Measurements from ENCODE around the gene UBE2L3. TPM values are rescaled to one million over a fixed set of nuclear protein-coding genes. Genes with fewer than 3 reads are reported as not detected.
A peak's percentile ranks its signal among the peaks of the same experiment; 100 is the strongest.

The UBE2L3 gene
- total and polyA plus RNA-seq, 2 donors, result 39.4 to 50.1 TPM

- no peak overlapping the region for H3K4me3 ChIP-seq (ENCODE audit: low read length in 2 of 2)
- no peak overlapping the region for H3K27ac ChIP-seq (ENCODE audit: low read depth in 1 of 2, low read length in 1 of 2)
- H3K4me1 ChIP-seq (ENCODE audit: control insufficient read depth in 2 of 2, insufficient read depth in 2 of 2, low read length in 2 of 2), result peaks cover 0 to 2% of the 10 kb centered on the region in 2 donors
- H3K9me3 ChIP-seq (ENCODE audit: control insufficient read depth in 2 of 2, insufficient read depth in 1 of 2, low read length in 1 of 2), result no peaks in the 10 kb centered on the region
- 97% methylated on average over 23 of the region's 23 CpGs for WGBS
- H3K27me3 ChIP-seq (ENCODE audit: control insufficient read depth in 2 of 2, insufficient read depth in 1 of 2, low read length in 1 of 2), result no peaks in the 10 kb centered on the region
- DNase-seq (ENCODE audit: low read depth in 6 of 9, low spot score in 9 of 9), result no peak
- peaks cover 39 to 58% of the 10 kb centered on the region in 2 donors for H3K36me3 ChIP-seq (ENCODE audit: control insufficient read depth in 2 of 2, insufficient read depth in 2 of 2, low read length in 1 of 2)
These were observed 55.6 kb downstream of the UBE2L3 start for GRCh38 chr22:21622919-21623647.

- WGBS, result 97% methylated on average over 7 of the region's 7 CpGs
- DNase-seq (ENCODE audit: low read depth in 6 of 9, low spot score in 9 of 9), result no peak
- Histone ChIP-seq H3K36me3 (ENCODE audit: control insufficient read depth in 2 of 2, insufficient read depth in 2 of 2, low read length in 1 of 2) (peaks cover 44 to 64% of the 10 kb centered on the region in 2 donors), H3K9me3 (ENCODE audit: control insufficient read depth in 2 of 2, insufficient read depth in 1 of 2, low read length in 1 of 2) (no peaks in the 10 kb centered on the region), H3K4me3 (ENCODE audit: low read length in 2 of 2) (no peak overlapping the region), H3K4me1 (ENCODE audit: control insufficient read depth in 2 of 2, insufficient read depth in 2 of 2, low read length in 2 of 2) (peaks cover 2 to 7% of the 10 kb centered on the region in 2 donors), H3K27ac (ENCODE audit: low read depth in 1 of 2, low read length in 1 of 2) (no peak overlapping the region), H3K27me3 (ENCODE audit: control insufficient read depth in 2 of 2, insufficient read depth in 1 of 2, low read length in 1 of 2) (no peaks in the 10 kb centered on the region)
These were observed 56.1 kb downstream of the UBE2L3 start for GRCh38 chr22:21623648-21623970.

GRCh38 chr22:21624120-21624879 is 56.8 kb downstream of the UBE2L3 start:
- peaks cover 44 to 61% of the 10 kb centered on the region in 2 donors for H3K36me3 ChIP-seq (ENCODE audit: control insufficient read depth in 2 of 2, insufficient read depth in 2 of 2, low read length in 1 of 2)
- DNase-seq (ENCODE audit: low read depth in 6 of 9, low spot score in 9 of 9), result no peak
- H3K27ac ChIP-seq (ENCODE audit: low read depth in 1 of 2, low read length in 1 of 2), result no peak overlapping the region
- H3K9me3 ChIP-seq (ENCODE audit: control insufficient read depth in 2 of 2, insufficient read depth in 1 of 2, low read length in 1 of 2), result no peaks in the 10 kb centered on the region
- 91% methylated on average over 8 of the region's 8 CpGs for WGBS
- H3K4me3 ChIP-seq (ENCODE audit: low read length in 2 of 2), result no peak overlapping the region
- peaks cover 8 to 11% of the 10 kb centered on the region in 2 donors for H3K4me1 ChIP-seq (ENCODE audit: control insufficient read depth in 2 of 2, insufficient read depth in 2 of 2, low read length in 2 of 2)
- no peaks in the 10 kb centered on the region for H3K27me3 ChIP-seq (ENCODE audit: control insufficient read depth in 2 of 2, insufficient read depth in 1 of 2, low read length in 1 of 2)

- Histone ChIP-seq H3K27ac (ENCODE audit: low read depth in 1 of 2, low read length in 1 of 2) (no peak overlapping the region), H3K9me3 (ENCODE audit: control insufficient read depth in 2 of 2, insufficient read depth in 1 of 2, low read length in 1 of 2) (no peaks in the 10 kb centered on the region), H3K36me3 (ENCODE audit: control insufficient read depth in 2 of 2, insufficient read depth in 2 of 2, low read length in 1 of 2) (peaks cover 44 to 58% of the 10 kb centered on the region in 2 donors), H3K4me3 (ENCODE audit: low read length in 2 of 2) (no peak overlapping the region), H3K27me3 (ENCODE audit: control insufficient read depth in 2 of 2, insufficient read depth in 1 of 2, low read length in 1 of 2) (no peaks in the 10 kb centered on the region), H3K4me1 (ENCODE audit: control insufficient read depth in 2 of 2, insufficient read depth in 2 of 2, low read length in 2 of 2) (peaks cover 8 to 13% of the 10 kb centered on the region in 2 donors)
- DNase-seq (ENCODE audit: low read depth in 6 of 9, low spot score in 9 of 9), result no peak
- 98% methylated on average over 12 of the region's 12 CpGs for WGBS
These were observed 57.6 kb downstream of the UBE2L3 start for GRCh38 chr22:21624880-21625791.

- H3K27me3 ChIP-seq (ENCODE audit: control insufficient read depth in 2 of 2, insufficient read depth in 1 of 2, low read length in 1 of 2), result no peaks in the 10 kb centered on the region
- no peak overlapping the region for H3K27ac ChIP-seq (ENCODE audit: low read depth in 1 of 2, low read length in 1 of 2)
- no peak overlapping the region for H3K4me3 ChIP-seq (ENCODE audit: low read length in 2 of 2)
- H3K36me3 ChIP-seq (ENCODE audit: control insufficient read depth in 2 of 2, insufficient read depth in 2 of 2, low read length in 1 of 2), result peaks cover 39 to 57% of the 10 kb centered on the region in 2 donors
- no peak for DNase-seq (ENCODE audit: low read depth in 6 of 9, low spot score in 9 of 9)
- H3K9me3 ChIP-seq (ENCODE audit: control insufficient read depth in 2 of 2, insufficient read depth in 1 of 2, low read length in 1 of 2), result no peaks in the 10 kb centered on the region
- 92% methylated on average over 4 of the region's 4 CpGs for WGBS
- H3K4me1 ChIP-seq (ENCODE audit: control insufficient read depth in 2 of 2, insufficient read depth in 2 of 2, low read length in 2 of 2), result peaks cover 8 to 16% of the 10 kb centered on the region in 2 donors
These were observed 58.7 kb downstream of the UBE2L3 start for GRCh38 chr22:21626073-21626734.

DNA sequence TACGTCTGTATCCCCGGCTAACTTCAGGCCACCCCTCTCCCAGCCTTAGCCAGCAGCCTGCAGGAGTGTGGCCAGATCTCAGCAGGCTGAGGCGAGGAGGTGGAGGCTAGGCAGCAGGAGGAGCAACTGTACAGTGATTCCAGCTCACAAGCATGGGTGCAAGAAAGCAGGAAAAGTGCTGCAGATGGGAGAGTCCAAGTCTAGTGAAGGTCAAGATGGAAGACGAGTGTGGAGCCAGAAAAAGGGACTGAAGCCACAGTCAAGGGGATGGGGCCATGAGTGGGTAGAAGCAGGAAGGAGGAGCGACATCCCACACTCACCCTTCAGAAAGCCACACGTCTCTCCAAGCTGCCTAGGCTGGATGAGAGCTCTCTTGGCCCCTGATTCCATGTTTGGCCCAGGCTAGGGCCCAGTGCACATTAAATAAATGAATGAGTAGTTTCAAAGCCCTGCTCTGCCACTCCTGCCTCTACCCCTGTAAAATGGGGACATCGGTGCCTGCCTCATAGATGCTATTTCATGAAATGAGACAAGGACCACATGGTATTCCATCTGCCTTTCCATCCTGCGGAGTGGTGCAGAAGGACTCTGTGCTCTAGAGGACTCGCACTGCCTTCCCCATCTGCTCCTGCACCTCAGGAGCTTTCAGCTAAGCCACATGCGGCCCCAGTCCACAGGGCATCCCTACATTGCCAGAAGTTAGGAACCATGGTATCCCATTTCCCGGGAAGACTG is 59.4 kb downstream of the UBE2L3 start:
- H3K36me3 ChIP-seq (ENCODE audit: control insufficient read depth in 2 of 2, insufficient read depth in 2 of 2, low read length in 1 of 2), result peaks cover 37 to 57% of the 10 kb centered on the region in 2 donors

DNA sequence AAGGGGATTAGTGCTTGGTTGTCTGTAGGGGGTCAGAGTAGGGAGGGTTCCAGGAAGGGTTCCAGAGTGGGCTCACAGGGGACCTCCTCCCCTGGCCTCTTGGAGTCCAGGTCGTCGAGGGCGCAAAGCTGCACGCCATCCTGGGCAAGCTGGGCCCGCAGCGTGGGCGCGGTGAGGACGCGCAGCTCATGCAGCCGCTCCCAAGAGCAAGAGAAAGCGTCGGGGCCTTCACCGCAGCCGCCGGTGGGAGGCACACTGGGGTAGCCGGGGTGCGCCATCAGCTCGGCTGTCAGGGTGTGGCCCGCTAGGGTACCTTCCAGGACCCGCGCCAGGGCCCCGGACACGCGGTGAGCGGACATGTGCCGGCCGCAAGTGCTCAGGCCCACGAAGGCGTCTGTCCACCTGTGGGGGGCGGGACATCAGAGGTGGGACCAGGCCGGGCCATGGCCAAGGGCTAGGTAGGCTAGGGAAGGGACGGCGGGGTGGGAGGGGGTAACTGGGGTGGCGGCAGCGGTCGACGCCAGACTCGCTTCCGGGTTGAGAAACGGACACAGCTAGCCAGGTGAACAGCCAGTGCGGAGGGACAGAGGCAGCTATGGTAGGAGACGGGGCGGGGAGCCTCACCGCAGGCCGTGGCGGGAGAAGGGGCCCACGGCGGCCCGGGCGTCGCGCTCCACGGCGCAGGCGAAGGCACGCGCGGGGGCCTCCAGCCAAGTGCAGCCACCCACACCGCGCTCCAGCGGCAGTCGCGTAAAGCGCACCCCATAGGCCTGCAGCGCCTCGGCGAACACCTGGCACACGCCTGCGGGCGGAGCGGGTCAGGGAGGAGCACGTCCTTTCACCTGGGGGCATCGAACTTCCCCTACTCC is 61.1 kb downstream of the UBE2L3 start:
- no peak for DNase-seq (ENCODE audit: low read depth in 6 of 9, low spot score in 9 of 9)
- Histone ChIP-seq H3K4me3 (ENCODE audit: low read length in 2 of 2) (peak overlapping the region; percentile 92 to 98), H3K9me3 (ENCODE audit: control insufficient read depth in 2 of 2, insufficient read depth in 1 of 2, low read length in 1 of 2) (peaks cover 0 to 9% of the 10 kb centered on the region in 2 donors), H3K27ac (ENCODE audit: low read depth in 1 of 2, low read length in 1 of 2) (peak overlapping the region in 1 of 2 donors; percentile 43), H3K36me3 (ENCODE audit: control insufficient read depth in 2 of 2, insufficient read depth in 2 of 2, low read length in 1 of 2) (peaks cover 23 to 40% of the 10 kb centered on the region in 2 donors), H3K27me3 (ENCODE audit: control insufficient read depth in 2 of 2, insufficient read depth in 1 of 2, low read length in 1 of 2) (no peaks in the 10 kb centered on the region), H3K4me1 (ENCODE audit: control insufficient read depth in 2 of 2, insufficient read depth in 2 of 2, low read length in 2 of 2) (peaks cover 11 to 22% of the 10 kb centered on the region in 2 donors)
- WGBS, result 83% methylated on average over 74 of the region's 74 CpGs

More for the DNA sequence above, 59.4 kb downstream of the UBE2L3 start:
- WGBS, result 96% methylated on average over 11 of the region's 11 CpGs
- Histone ChIP-seq H3K4me3 (ENCODE audit: low read length in 2 of 2) (no peak overlapping the region), H3K9me3 (ENCODE audit: control insufficient read depth in 2 of 2, insufficient read depth in 1 of 2, low read length in 1 of 2) (no peaks in the 10 kb centered on the region), H3K27ac (ENCODE audit: low read depth in 1 of 2, low read length in 1 of 2) (no peak overlapping the region), H3K27me3 (ENCODE audit: control insufficient read depth in 2 of 2, insufficient read depth in 1 of 2, low read length in 1 of 2) (no peaks in the 10 kb centered on the region), H3K4me1 (ENCODE audit: control insufficient read depth in 2 of 2, insufficient read depth in 2 of 2, low read length in 2 of 2) (peaks cover 8 to 16% of the 10 kb centered on the region in 2 donors)
- DNase-seq (ENCODE audit: low read depth in 6 of 9, low spot score in 9 of 9), result no peak

Data from thymus (tissue), 11 donors.